HG03378 (cell line): ENCODE measurements around the gene FAM181A.

Source experiments
- ATAC-seq: cut with Tn5 transposase; IDR thresholded peaks from one replicate; pipeline ENCODE4 v1.9.1; 2021; ENCODE audit warnings: mild to moderate bottlenecking, moderate library complexity; ENCODE audit not compliant: unreplicated experiment

FAM181A gene

GRCh38 chr14:93926873-93927799, at the start of gene FAM181A:
Gene FAM181A, plus strand, starts transcription at chr14:93927344. Its CDS starts 942 bp downstream, at chr14:93928286.
- no peak for ATAC-seq

GRCh38 chr14:93878212-93878611, 48.9 kb upstream of the FAM181A start:
- no peak for ATAC-seq

- ATAC-seq: no peak
These were observed 48.3 kb upstream of the FAM181A start for GRCh38 chr14:93878871-93879270.

- ATAC-seq: no peak
These were observed 47.7 kb upstream of the FAM181A start for GRCh38 chr14:93879362-93879983.

GRCh38 chr14:93880021-93880820, 46.9 kb upstream of the FAM181A start:
- no peak for ATAC-seq

GRCh38 chr14:93884950-93885349, 42.2 kb upstream of the FAM181A start:
- no peak for ATAC-seq

- no peak for ATAC-seq
These were observed 38.1 kb upstream of the FAM181A start for GRCh38 chr14:93888995-93889394.

- ATAC-seq: no peak
These were observed 37.2 kb upstream of the FAM181A start for GRCh38 chr14:93889739-93890483.

GRCh38 chr14:93891756-93892504, 35.2 kb upstream of the FAM181A start:
- no peak for ATAC-seq

GRCh38 chr14:93892505-93892839, 34.7 kb upstream of the FAM181A start:
- ATAC-seq: no peak

- no peak for ATAC-seq
These were observed 34.1 kb upstream of the FAM181A start for GRCh38 chr14:93892923-93893558.

- no peak for ATAC-seq
These were observed 33.4 kb upstream of the FAM181A start for GRCh38 chr14:93893661-93894261.

GRCh38 chr14:93895023-93895604, 32.0 kb upstream of the FAM181A start:
- no peak for ATAC-seq

- no peak for ATAC-seq
These were observed 29.7 kb upstream of the FAM181A start for GRCh38 chr14:93897476-93897845.

GRCh38 chr14:93898081-93898611, 29.0 kb upstream of the FAM181A start:
- ATAC-seq: no peak

- no peak for ATAC-seq
These were observed 28.4 kb upstream of the FAM181A start for GRCh38 chr14:93898731-93899130.

GRCh38 chr14:93901813-93902212, 25.3 kb upstream of the FAM181A start:
- no peak for ATAC-seq

GRCh38 chr14:93902619-93903307, 24.4 kb upstream of the FAM181A start:
- ATAC-seq: no peak
